ENCODE data around the gene HSP90B1. TPM values are rescaled to one million over a fixed set of nuclear protein-coding genes. Genes with fewer than 3 reads are reported as not detected.

The HSP90B1 gene
- total and polyA plus RNA-seq, 2 of the 13 experiments (the other 11 are each of a cell fraction or from before 2014, with no cell fraction given), result 800 to 954 TPM

GRCh38 chr12:103973909-103974308 is 43.7 kb downstream of the HSP90B1 start (continued):
- TF ChIP-seq ZNF784 (CRISPR knock-in tag; IDR thresholded peaks at IDR 0.05; ENCODE audit: borderline replicate concordance) (no peak), ZNF446 (CRISPR knock-in tag; IDR thresholded peaks at IDR 0.05) (no peak)

GRCh38 chr12:103975368-103975767 is 45.2 kb downstream of the HSP90B1 start:
- no peak for FAIRE-seq

More at GRCh38 chr12:103975368-103975767, 45.2 kb downstream of the HSP90B1 start:
- 95% methylated on average over 2 of the region's 2 CpGs for WGBS (ENCODE audit: low lambda C conversion rate)
- no TSS peak for BruUV-seq (replicated peaks)
- Histone ChIP-seq H3K9me3 (ENCODE audit: low read length) (no peaks in the 10 kb centered on the region), H3K4me2 (ENCODE audit: low read depth, low read length) (no peak overlapping the region), H3K27ac (ENCODE audit: extremely low read length, insufficient read depth, low read length) (no peak overlapping the region), H3K4me3 (replicated peaks in 1 of 3; ENCODE audit: insufficient read depth in 1 of 3, low read depth in 2 of 3, low read length in 3 of 3) (no peak overlapping the region), H2AFZ (ENCODE audit: low read length) (no peak overlapping the region), H3K4me1 (ENCODE audit: insufficient read depth, low read length) (peaks cover 7% of the 10 kb centered on the region), H3K36me3 (replicated peaks in 1 of 2; ENCODE audit: control insufficient read depth in 1 of 2, insufficient read depth in 2 of 2, low read length in 2 of 2) (peaks cover 9 to 41% of the 10 kb centered on the region in 2 experiments), H3K9ac (ENCODE audit: insufficient read depth, low read depth, low read length) (no peak overlapping the region), H3K27me3 (ENCODE audit: control insufficient read depth in 1 of 2, insufficient read depth in 2 of 2, low read length in 2 of 2) (no peaks in the 10 kb centered on the region), H4K20me1 (ENCODE audit: insufficient read depth, low read length) (peaks cover 4% of the 10 kb centered on the region; the same call in 1 of the 2 replicates), H3K79me2 (ENCODE audit: insufficient read depth, low read length) (peaks cover 40% of the 10 kb centered on the region)
- no peak for ATAC-seq
- CTCF ChIA-PET (ENCODE audit: low intra/inter-chr PET ratio, low total read pairs), result no interaction called here
- TF ChIP-seq CSRNP2 (CRISPR knock-in tag; conservative IDR thresholded peaks at IDR 0.05; ENCODE audit: low read depth) (no peak), RNF219 (CRISPR knock-in tag; IDR thresholded peaks at IDR 0.05) (no peak), AKNA (CRISPR knock-in tag; IDR thresholded peaks at IDR 0.05; ENCODE audit: borderline replicate concordance) (no peak), E2F1 (CRISPR knock-in tag; IDR thresholded peaks at IDR 0.05) (no peak)
- intact Hi-C loops (cut with micrococcal nuclease; ENCODE audit: unreplicated experiment) (no loop called here), in situ Hi-C loops (cut with HindIII; ENCODE audit: extremely low pct_ligation_motif_present, low pct_unique_long_range_greater_than_20kb) (no loop called here)
- DNase-seq (ENCODE audit: low spot score), result no peak
- POLR2A ChIA-PET, result no interaction called here
